CD4-positive, alpha-beta T cell treated with Interleukin-4 for 4 hours (primary cell): Measurements from ENCODE around the gene SLC26A11.
"Not testable (repeated sequence)": the region's sequence is repeated elsewhere in the genome, so short reads cannot be mapped to it uniquely, and the experiment has no call there.

Source experiments
- DNase-seq: peaks from one replicate; pipeline ENCODE4 v3.0.0-alpha.2; 2020

SLC26A11 gene

DNA sequence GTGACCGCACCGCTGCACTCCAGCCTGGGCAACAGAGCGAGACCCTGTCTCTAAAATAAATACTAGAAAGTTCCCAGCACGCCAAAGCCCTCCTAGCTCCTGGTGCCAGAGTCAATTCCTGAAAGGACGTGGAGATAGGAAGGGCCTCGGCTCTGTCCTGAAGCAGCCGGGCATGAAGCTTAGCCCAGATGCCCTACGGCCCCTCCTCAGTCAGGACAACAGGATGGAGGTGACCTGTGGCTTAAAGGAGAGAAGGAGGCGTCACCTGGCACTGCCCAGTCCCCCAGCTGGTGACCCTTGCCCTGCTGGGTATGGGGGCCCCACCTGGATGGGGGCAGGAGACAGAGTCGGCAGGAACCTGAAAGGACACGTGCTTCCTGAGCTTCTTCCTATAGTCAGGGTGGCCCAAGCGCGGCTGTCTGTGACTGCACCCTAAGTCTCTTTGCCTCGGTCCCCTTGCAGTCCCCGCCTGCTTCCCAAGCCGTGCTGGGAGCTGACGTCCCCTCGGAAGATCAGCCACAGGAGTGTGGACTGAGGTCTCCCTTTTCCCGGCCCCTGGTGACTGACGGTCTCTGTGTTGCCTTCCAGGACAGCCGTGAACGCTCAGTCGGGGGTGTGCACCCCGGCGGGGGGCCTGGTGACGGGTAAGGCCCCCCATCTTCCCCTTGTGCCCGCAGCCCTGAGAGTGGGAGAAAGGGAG lies 25.5 kb downstream of the SLC26A11 start:
- no peak for DNase-seq

GRCh38 chr17:80246266-80246681 lies 26.0 kb downstream of the SLC26A11 start:
- no peak for DNase-seq

GRCh38 chr17:80246726-80247125 lies 26.5 kb downstream of the SLC26A11 start:
- no peak for DNase-seq

DNA sequence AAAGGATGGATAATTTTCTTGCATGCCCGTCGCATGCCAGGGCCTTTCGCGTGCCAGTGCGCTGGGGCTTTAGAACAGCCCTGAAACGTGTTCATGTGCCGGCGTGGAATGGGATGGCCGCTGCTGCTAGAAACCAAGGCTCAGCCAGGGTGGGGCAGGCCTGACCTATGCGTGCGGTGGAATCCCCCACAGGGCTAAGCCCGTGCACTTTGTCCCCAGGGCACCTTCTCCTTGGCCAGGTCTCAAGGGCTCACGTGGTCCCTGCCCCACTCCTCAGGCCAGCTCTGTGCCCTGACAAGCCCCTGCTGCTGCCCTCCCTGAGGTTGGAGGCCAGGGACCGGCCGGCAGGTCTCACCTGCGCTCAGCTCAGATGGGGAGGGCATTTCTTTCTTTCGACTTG lies 27.3 kb downstream of the SLC26A11 start:
- DNase-seq, result no peak

- no peak for DNase-seq
Observed at GRCh38 chr17:80248001-80248893, 28.0 kb downstream of the SLC26A11 start.

- no peak for DNase-seq
Observed at GRCh38 chr17:80248894-80249710, 28.9 kb downstream of the SLC26A11 start.

DNA sequence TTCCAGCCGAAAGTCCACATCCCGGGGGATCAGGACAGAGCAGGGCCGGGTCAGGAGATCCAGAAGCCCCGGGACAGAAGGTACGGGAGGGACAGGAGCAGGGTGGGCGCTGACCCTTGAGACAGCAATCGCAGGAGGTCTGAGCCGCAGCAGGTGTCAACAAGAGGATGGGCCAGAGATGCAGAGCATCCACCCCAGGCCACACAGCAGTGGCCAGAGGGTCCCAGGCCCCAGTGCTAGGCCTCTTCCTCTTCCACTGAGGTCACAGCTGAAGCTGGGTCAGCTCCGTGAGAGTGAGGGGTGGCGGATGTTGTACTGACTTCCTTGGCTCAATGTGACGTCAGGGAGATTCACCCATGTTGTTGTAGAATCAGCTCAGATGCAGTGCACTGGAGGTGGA lies 31.7 kb downstream of the SLC26A11 start:
- DNase-seq, result no peak

- DNase-seq, result peak; percentile 84
Observed at GRCh38 chr17:80252871-80253270, 32.6 kb downstream of the SLC26A11 start.

DNA sequence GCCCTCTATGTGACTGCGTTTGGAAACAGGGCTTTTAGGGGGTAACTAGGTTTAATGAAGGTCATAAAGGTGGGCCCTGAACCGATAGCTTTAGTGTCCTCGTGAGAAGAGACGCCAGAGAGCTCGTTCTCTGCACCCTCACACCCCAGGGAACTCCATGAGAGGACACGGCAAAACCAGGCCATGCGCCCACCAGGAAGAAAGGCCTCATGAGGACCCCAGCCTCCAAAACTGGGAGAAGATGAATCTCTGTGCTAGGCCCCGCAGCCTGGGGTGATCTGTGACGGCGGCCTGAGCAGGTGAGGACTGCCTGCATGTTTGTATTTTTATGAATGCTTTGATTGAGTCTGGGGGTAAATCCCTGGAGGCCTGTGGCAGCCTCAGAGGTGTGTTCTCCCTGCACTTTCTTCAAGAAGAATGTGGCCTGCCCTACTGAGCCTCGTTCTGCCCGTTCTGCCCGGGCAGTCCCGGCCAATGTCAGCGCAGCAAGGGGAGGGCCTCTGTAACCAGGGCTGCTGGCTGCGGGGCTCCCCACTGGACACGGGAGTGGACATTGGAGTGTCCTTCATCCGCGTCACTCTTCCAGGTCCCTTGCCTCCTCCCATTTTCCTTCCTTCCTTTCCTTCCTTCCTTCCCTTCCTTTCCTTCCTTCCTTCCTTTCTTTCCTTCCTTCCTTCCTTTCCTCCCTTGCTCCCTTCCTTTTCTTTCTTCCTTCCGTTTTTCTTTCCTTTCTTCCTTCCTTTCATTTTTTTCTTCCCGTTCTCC lies 33.6 kb downstream of the SLC26A11 start:
- no peak for DNase-seq

GRCh38 chr17:80254396-80255251 lies 34.4 kb downstream of the SLC26A11 start:
- DNase-seq, result peak; percentile 91

DNA sequence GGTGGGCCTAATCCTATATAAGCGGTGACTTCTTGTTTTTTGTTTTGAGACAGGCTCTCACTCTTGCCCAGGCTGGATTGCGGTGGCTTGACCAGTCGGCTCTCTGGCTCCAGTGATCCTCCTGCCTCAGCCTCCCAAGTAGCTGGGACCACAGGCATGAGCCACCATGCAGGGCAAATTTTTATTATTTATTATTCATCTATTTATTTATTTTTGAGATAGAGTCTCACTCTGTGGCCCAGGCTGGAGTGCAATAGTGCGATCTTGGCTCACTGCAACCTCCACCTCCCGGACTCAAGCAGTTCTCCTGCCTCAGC lies 35.8 kb downstream of the SLC26A11 start:
- no peak for DNase-seq

DNA sequence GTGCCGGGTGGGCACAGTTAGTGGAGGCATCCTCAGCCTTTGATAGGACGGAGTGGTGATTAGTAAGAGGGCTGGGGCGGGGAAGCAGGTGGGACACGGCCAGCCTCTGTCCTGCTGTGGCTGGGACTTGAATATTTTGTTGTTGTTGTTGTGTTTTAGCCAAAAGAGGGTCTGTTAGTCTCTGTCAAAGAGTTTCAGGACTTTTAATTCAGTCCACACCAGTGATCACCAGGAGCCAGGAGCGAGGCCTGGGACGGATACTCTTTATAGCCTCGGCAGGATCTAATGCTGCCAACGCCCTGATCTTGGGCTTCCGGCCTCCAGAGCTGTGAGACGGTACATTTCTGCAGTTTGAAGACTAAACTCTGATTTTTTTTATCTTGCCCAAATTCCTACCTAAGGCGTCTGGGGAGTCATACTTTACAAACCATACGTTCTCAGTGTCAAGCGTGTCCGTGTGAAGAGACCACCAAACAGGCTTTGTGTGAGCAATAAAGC lies 37.5 kb downstream of the SLC26A11 start:
- DNase-seq, result no peak

DNA sequence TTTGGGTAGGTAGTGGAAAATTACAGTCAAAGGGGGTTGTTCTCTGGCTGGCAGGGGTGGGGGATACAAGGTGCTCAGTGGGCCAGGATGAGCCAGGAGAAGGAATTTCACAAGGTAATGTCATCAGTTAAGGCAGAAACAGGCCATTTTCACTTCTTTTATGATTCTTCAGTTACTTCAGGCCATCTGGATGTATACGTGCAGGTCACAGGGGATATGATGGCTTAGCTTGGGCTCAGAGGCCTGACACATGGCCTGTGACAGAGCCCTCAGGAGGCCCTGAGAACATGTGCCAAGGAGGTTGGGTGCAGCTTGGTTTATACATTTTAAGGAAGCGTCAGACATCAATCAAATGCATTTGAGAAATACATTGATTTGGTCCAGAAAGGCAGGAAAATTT lies 38.1 kb downstream of the SLC26A11 start:
- DNase-seq, result not testable (repeated sequence)

DNA sequence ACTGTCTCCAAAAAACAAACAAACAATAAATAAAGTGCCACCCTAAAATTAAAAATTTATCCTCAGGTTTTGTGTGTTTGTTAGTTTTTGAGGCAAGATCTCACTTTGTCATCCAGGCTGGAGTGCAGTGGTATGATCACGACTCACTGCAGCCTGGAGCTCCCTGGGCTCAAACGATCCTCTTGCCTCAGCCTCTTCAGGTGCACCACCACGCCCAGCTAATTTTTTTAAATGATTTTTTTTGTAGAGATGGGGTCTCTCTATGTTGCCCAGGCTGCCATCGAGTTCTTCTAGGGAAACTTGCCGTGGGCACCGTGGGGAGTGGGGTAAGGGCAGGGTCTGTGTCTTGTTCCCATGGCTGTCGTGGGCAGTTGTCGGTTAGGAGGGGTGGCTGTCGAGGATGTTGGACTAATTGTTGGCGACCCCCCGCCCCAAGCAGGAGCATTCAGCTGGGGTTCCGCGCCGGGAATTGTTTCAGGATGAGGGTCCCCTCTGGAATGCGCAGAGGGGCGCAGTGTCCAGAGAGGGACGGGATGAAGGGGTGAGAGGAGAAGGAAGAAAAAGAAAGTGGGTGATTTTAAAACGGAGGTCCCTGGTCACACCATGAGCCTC lies 39.3 kb downstream of the SLC26A11 start:
- peak; percentile 26 for DNase-seq

DNA sequence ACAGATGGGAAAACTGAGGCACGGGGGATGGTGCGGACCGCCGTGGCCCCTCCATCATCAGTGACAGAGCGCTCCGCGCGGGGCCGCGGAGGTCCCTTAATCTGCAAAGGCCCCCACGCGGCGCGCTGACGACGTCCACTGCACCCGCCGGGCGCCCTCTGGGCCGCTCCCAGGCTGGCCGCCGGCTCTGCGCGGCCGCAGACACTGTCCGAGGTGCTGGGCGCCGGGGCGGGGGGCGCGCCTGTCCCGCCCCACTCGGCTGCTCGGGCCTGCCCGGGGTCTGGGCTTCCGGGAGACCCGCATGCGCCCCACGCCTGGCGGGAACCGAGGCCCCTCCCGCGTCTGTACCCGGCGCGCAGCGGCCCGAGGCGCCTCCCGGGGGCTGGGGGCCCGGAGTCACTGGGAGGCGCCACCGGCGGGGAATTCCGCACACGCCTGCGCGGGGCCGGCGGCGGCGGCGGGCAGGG lies 39.9 kb downstream of the SLC26A11 start:
- peak; percentile 75 for DNase-seq

- DNase-seq, result peak; percentile 37
Observed at GRCh38 chr17:80260791-80261158, 40.5 kb downstream of the SLC26A11 start, which contains the start of gene RNF213. RNF213 (plus strand) TSS chr17:80260852; CDS start chr17:80263682, 2,830 bp downstream.

DNA sequence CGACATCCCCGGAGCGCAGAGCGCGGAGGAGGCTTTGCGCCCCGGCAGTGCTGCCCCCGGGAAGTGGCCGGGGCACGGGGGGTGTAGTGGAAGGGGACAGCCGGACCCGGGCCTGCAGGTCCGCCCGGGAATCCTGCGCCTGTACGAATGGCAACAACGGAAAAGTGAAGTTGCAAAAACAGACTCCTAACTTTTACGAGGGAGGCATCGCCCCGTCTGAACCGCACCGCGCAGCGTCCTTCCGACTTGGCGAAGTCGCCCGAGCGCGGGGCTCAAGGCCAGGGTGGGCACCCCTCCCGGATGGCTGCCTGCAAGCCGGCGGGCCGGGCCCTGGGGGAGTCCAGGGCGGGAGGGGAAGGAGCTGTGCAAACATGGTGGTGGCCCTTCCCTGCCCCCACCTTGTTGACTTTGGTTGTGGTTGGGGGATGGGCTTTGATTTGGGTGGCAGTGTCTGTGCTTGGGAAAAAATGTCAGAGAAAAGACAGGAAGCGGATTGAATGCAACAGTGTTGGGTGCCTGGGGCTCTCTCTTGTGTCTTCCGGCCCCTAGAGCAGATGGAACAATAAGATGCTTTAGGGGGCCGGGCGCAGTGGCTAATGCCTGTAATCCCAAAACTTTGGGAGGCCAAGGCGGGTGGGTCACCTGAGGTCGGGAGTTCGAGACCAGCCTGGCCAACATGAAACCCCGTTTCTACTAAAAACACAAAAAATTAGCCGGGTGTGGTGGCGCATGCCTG lies 41.1 kb downstream of the SLC26A11 start:
- DNase-seq, result peak; percentile 84

- no peak for DNase-seq
Observed at GRCh38 chr17:80261895-80262279, 41.7 kb downstream of the SLC26A11 start.

DNA sequence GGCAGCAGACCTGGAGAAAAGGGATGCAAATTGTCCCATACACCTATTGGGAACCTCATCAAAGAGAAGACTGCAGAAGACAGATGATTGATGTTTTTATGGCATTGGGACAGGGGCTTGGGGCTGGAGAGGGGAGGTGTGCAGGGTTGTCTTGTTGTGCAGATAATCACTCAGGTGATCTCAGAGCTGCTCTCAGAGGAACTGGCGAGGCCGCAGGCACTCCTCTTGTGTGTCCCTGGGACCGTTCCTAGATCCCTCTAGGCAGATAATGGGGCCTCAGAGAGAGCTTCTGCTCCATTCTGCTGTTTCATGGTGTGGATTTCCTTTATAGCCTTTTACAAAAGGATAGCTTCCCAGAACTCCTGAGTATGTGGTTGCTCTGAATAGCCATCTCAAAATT lies 42.1 kb downstream of the SLC26A11 start:
- no peak for DNase-seq

DNA sequence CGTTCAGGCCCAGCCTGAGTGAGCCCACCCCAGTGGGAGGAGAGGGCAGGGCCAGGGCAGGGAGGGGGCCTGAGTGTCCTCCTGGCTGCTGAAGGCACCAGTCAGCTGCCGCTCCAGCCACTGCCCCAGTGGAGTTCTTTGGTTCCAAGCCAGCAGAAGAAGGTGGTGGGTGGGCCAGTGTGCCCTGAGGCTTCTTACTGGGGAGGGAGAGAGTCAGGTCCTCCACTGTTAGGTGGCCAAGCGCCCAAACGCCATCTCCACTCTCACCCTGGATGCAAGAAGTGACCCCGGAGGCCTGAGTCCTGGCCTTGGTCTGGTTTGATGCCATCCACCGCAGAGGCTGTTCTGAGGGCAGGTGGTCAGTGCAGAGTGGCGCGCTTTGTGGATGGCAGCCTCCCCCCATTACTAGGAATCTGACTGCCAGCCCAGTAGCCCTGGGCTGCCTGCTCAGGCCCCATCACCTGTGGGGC lies 42.6 kb downstream of the SLC26A11 start:
- DNase-seq, result no peak
